Body of pancreas (tissue), 4 donors: Measurements from ENCODE around the gene ANG. TPM values are rescaled to one million over a fixed set of nuclear protein-coding genes. Genes with fewer than 3 reads are reported as not detected.
"Not testable (repeated sequence)": the region's sequence is repeated elsewhere in the genome, so short reads cannot be mapped to it uniquely, and the experiment has no call there.

ENCODE experiments used
- ATAC-seq: fragments of 150-250 bp; one replicate; pipeline ENCODE4 v1.9.1; 2016
- DNase-seq, 4 donors: peaks; one replicate each; pipeline ENCODE4 v3.0.0-alpha.2; 2019
- H3K27ac ChIP-seq, 4 donors: fragments of 200-600 bp; sonication (generic); 1 replicate in 3 of 4; 2 replicates in 1 of 4; pipeline versions ENCODE4 v1.5.1 to v1.6.1; 2016 to 2019; ENCODE audit warnings: mild to moderate bottlenecking in 1 of 4, mixed read lengths in 1 of 4, moderate library complexity in 1 of 4
- H3K27me3 ChIP-seq, 2 donors: fragments of 200-600 bp; sonication (generic); one replicate each; pipeline ENCODE4 v1.6.0; 2016; ENCODE audit warnings: mild to moderate bottlenecking in 1 of 2
- H3K36me3 ChIP-seq, 2 donors: fragments of 200-600 bp; sonication (generic); replicated peaks in 1 of 2; 2 replicates each; pipeline ENCODE4 v1.5.1; 2016; ENCODE audit warnings: low read depth in 2 of 2; ENCODE audit not compliant: insufficient read depth in 1 of 2
- H3K4me1 ChIP-seq: fragments of 200-600 bp; sonication (generic); one replicate; pipeline ENCODE4 v1.6.0; 2016
- H3K4me3 ChIP-seq, 2 donors: fragments of 200-600 bp; sonication (generic); 1 replicate in 1 of 2; 2 replicates in 1 of 2; pipeline ENCODE4 v1.5.1; 2016 to 2019
- H3K9me3 ChIP-seq, 3 donors: fragments of 200-600 bp; sonication (generic); 1 replicate in 2 of 3; 2 replicates in 1 of 3; pipeline ENCODE4 v1.5.1; 2016
- POLR2A ChIP-seq, 3 donors: fragments of 450-650 bp; IDR thresholded peaks; one replicate each; pipeline ENCODE4 v1.6.1; 2016; ENCODE audit warnings: antibody characterized with exemption in 3 of 3, mild to moderate bottlenecking in 2 of 3
- WGBS, 2 donors: methylation state at CpG; one replicate each; pipeline ENCODE4 v1.1.5; 2017; 5-methylcytosine and 5-hydroxymethylcytosine counted together
- intact Hi-C: fragments of 100-400 bp; cut with DNase I; formaldehyde crosslinking; loops from one replicate; pipeline ENCODE4 v1.15.1; 2023
- total RNA-seq, 2 donors: library from RNA; depleted of rRNA; stranded (reverse); fragments of >200 nt; gene quantifications; one replicate each; pipeline ENCODE4 v1.1.0, GENCODE V29; 2016
- TF ChIP-seq, protein P1 (sequence below), 7 experiments: fragments of 450-650 bp in 4 of 7; fragments of 200-600 bp in 3 of 7; sonication (generic) in 3 of 7; IDR thresholded peaks; one replicate each; pipeline ENCODE4 v1.5.1; 2016 to 2019; ENCODE audit warnings: antibody characterized with exemption in 7 of 7

The ANG gene
- total RNA-seq, 2 donors from 2014 or later: 24.1 to 28.0 TPM

DNA sequence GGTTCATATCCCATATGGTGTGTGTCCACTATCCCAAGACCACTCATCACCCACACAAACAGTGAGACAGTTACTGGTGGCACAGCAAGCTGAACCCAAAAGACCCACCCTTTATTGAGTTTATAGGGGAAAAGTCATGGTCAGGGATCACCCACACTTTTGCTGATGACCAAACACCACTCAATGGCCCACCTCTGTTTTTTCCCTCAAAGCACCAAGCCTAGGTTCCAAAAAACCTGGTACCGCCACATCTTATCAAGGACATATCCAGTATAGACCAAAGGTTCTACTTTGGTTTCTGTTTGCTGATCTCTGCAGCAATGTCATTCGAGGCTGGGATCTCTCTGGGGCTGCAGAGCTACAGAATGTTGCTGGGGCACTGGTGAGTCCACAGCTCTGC lies 27.4 kb upstream of the ANG start:
- Histone ChIP-seq H3K27ac (no peak overlapping the region), H3K4me1 (peaks cover 11% of the 10 kb centered on the region), H3K9me3 (no peaks in the 10 kb centered on the region), H3K36me3 (no peaks in the 10 kb centered on the region), H3K4me3 (no peak overlapping the region), H3K27me3 (peaks cover 0 to 3% of the 10 kb centered on the region in 2 donors)
- DNase-seq (no peak), ATAC-seq (no peak)
- intact Hi-C loops: no loop called here
- WGBS, 2 donors: 36 to 62% methylated on average over 2 of the region's 2 CpGs
- TF ChIP-seq, protein P1, sequence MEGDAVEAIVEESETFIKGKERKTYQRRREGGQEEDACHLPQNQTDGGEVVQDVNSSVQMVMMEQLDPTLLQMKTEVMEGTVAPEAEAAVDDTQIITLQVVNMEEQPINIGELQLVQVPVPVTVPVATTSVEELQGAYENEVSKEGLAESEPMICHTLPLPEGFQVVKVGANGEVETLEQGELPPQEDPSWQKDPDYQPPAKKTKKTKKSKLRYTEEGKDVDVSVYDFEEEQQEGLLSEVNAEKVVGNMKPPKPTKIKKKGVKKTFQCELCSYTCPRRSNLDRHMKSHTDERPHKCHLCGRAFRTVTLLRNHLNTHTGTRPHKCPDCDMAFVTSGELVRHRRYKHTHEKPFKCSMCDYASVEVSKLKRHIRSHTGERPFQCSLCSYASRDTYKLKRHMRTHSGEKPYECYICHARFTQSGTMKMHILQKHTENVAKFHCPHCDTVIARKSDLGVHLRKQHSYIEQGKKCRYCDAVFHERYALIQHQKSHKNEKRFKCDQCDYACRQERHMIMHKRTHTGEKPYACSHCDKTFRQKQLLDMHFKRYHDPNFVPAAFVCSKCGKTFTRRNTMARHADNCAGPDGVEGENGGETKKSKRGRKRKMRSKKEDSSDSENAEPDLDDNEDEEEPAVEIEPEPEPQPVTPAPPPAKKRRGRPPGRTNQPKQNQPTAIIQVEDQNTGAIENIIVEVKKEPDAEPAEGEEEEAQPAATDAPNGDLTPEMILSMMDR (IDR thresholded peaks at IDR 0.05): no peak
- no peak for TF ChIP-seq POLR2A (IDR thresholded peaks at IDR 0.05)

DNA sequence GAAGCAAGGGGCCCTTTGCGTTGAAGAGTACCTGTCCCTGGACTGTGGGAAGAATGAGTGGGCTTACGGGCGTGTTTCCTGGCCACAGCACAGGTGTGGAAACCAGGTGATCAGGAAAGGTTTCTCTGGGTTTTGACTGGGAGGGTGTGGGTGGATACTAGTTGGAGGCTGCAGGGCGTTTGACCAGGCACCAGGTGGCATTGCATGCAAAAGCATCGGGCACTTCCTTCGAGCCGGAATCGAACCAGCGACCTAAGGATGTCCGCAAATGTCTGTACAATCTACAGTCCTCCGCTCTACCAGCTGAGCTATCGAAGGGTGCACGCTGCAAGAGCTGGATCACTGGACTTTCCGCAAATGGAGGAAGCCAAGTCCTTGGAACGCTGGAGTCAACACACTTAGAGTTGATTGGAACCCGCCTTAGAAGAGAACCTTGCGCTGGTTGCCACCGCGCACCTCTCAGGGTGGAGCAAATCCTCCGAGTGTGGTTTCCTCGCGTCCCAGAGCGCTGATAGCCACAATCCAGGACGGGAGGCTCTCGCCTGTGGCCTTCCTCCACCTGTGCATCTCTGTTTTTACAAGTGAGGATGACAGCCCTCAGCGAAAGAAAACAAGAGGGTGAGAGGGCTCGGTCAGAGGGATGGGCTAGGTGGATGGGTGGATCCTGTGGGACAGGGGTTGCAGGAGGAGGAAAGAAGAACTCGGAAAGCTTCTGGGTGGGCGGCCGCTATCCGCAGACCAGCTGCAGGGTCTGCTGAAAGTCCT lies 25.4 kb upstream of the ANG start:
- ATAC-seq: peak; percentile 97
- TF ChIP-seq POLR2A (IDR thresholded peaks at IDR 0.05): no peak
- TF ChIP-seq, protein P1 (IDR thresholded peaks at IDR 0.05): peak; percentile 37 to 92 (median 79)
- Histone ChIP-seq H3K36me3 (no peaks in the 10 kb centered on the region), H3K9me3 (no peaks in the 10 kb centered on the region), H3K4me1 (peaks cover 11% of the 10 kb centered on the region), H3K27me3 (no peaks in the 10 kb centered on the region), H3K27ac (no peak overlapping the region), H3K4me3 (no peak overlapping the region)
- intact Hi-C loops: no loop called here
- 4 to 9% methylated on average over 29 to 31 of the region's 31 CpGs for WGBS, 2 donors
- DNase-seq: peak; percentile 87 to 89 (median 88)

DNA sequence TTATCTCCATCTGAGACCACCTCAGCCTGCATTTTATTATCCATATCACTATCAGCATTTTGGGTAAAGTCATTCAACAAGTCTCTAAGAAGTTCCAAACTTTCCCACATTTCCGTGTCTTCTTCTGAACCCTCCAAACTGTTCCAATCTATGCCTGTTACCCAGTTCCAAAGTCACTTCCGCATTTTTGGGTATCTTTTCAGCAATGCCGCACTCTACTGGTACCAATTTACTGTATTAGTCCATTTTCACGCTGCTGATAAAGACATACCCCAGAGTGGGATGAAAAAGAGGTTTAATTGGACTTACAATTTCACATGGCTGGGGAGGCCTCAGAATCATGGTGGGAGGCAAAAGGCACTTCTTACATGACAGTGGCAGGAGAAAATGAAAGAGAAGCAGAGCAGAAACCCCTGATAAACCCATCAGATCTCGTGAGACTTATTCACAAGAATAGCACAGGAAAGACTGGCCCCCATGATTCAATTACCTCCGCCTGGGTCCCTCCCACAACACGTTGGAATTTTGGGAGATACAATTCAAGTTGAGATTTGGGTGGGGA lies 22.1 kb upstream of the ANG start:
- H3K4me3 ChIP-seq, H3K36me3 ChIP-seq, DNase-seq, H3K9me3 ChIP-seq, H3K27me3 ChIP-seq, H3K27ac ChIP-seq, intact Hi-C loops, ATAC-seq: not testable (repeated sequence)
- peaks cover 11% of the 10 kb centered on the region for H3K4me1 ChIP-seq
- WGBS, 2 donors: 75 to 76% methylated on average over 7 of the region's 7 CpGs

DNA sequence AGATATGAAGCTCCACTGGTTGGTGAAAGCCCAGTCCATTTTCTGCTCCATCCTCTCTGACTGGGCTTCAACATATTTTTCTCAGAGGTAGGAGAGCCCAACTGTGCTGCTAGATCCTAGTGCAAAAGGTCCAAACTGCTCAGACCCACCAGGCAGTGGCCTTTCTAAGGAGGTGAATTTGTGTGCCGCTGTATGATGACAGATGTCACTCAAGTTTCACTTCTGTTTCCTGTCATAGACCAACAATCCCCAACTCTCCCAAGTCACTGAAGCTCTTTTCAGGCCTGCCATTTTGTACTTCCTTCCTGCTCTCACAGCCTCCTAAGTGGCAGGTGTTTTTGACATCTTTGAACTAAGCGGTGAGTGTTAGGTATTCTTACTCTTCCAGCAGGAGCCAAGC lies 20.6 kb upstream of the ANG start:
- no peak overlapping the region for H3K4me3 ChIP-seq
- peaks cover 6% of the 10 kb centered on the region for H3K4me1 ChIP-seq
- ATAC-seq: no peak
- intact Hi-C loops: no loop called here
- no peak for DNase-seq
- TF ChIP-seq POLR2A (IDR thresholded peaks at IDR 0.05): no peak
- TF ChIP-seq, protein P1 (IDR thresholded peaks at IDR 0.05): no peak
- no peaks in the 10 kb centered on the region for H3K27me3 ChIP-seq
- no peaks in the 10 kb centered on the region for H3K9me3 ChIP-seq
- 65 to 78% methylated on average over 2 of the region's 2 CpGs for WGBS, 2 donors
- H3K27ac ChIP-seq: no peak overlapping the region
- no peaks in the 10 kb centered on the region for H3K36me3 ChIP-seq

DNA sequence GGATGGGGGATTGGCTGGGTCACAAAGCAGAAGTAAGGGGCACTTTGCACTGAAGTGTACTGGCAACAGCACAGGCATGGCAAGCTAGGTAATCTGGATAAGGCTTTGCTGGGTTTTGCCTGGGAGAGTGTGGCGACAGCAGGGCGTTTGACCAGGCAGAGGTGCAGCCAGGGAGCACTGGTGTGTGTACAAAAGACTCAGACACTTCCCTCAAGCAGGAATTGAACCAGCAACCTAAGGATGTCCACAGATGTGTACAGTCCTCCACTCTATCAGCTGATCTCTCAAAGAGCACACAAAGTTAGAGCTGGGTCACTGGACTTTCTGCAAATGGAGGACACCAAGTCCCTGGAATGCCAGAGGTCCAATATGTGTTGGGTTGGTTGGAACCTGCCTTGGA lies 19.6 kb upstream of the ANG start:
- Histone ChIP-seq H3K27ac (no peak overlapping the region), H3K9me3 (no peaks in the 10 kb centered on the region), H3K36me3 (no peaks in the 10 kb centered on the region), H3K27me3 (no peaks in the 10 kb centered on the region), H3K4me1 (no peaks in the 10 kb centered on the region), H3K4me3 (no peak overlapping the region)
- WGBS, 2 donors: 84 to 91% methylated on average over 2 of the region's 2 CpGs
- DNase-seq: no peak
- intact Hi-C loops: no loop called here
- ATAC-seq: no peak
- TF ChIP-seq, protein P1 (IDR thresholded peaks at IDR 0.05): no peak
- no peak for TF ChIP-seq POLR2A (IDR thresholded peaks at IDR 0.05)
